GM12878 (cell line): ENCODE data around the gene KIF15. TPM values are rescaled to one million over a fixed set of nuclear protein-coding genes. Genes with fewer than 3 reads are reported as not detected.

Experiments
- ASH2L ChIP-seq: fragments of 300-600, 200-600 bp; sonication (generic); IDR thresholded peaks from 2 replicates; pipeline ENCODE4 v1.6.1; 2017; ENCODE audit warnings: low read depth, mild to moderate bottlenecking, borderline replicate concordance
- ATF7 ChIP-seq: fragments of 450-650 bp; IDR thresholded peaks from 2 replicates; pipeline ENCODE4 v1.6.1; 2016; ENCODE audit warnings: low read depth, mild to moderate bottlenecking
- BRCA1 ChIP-seq: IDR thresholded peaks from 2 replicates; pipeline ENCODE4 v1.6.1; 2011; ENCODE audit warnings: low read depth, low read length, improper control_type of control experiment
- CREM ChIP-seq: IDR thresholded peaks from 2 replicates; pipeline ENCODE4 v1.6.1; 2014; ENCODE audit warnings: antibody characterized with exemption, low read depth
- EED ChIP-seq: sonication (generic); IDR thresholded peaks from 2 replicates; pipeline ENCODE4 v1.6.1; 2016; ENCODE audit warnings: antibody characterized with exemption, low read depth
- HDAC6 ChIP-seq: fragments of 200-600 bp; sonication (generic); IDR thresholded peaks from one replicate; pipeline ENCODE4 v1.8.0; 2017; ENCODE audit warnings: antibody characterized with exemption; ENCODE audit not compliant: unreplicated experiment
- JUNB ChIP-seq: IDR thresholded peaks from 2 replicates; pipeline ENCODE4 v1.6.1; 2016; ENCODE audit warnings: antibody characterized with exemption, mild to moderate bottlenecking
- KDM1A ChIP-seq: fragments of 200-600 bp; sonication (generic); IDR thresholded peaks from 2 replicates; pipeline ENCODE4 v1.6.1; 2016; ENCODE audit warnings: borderline replicate concordance
- MEF2B ChIP-seq: fragments of 450-650 bp; IDR thresholded peaks from 2 replicates; pipeline ENCODE4 v1.6.1; 2018; ENCODE audit warnings: mild to moderate bottlenecking, moderate library complexity; ENCODE audit not compliant: partially characterized antibody, poor library complexity, severe bottlenecking
- MXI1 ChIP-seq: fragments of 150-350 bp; IDR thresholded peaks from 2 replicates; pipeline ENCODE4 v1.6.1; 2011; ENCODE audit warnings: low read depth, mild to moderate bottlenecking, inconsistent platforms, low read length, improper control_type of control experiment
- RBBP5 ChIP-seq: fragments of 200-600 bp; sonication (generic); conservative IDR thresholded peaks from 2 replicates; pipeline ENCODE4 v1.6.1; 2016
- SMARCA5 ChIP-seq: fragments of 450-650 bp; IDR thresholded peaks from 2 replicates; pipeline ENCODE4 v1.6.1; 2017; ENCODE audit warnings: mild to moderate bottlenecking
- SPI1 ChIP-seq: IDR thresholded peaks from 2 replicates; pipeline ENCODE4 v1.6.1; 2011; ENCODE audit warnings: low read depth, mild to moderate bottlenecking, low read length, moderate library complexity, borderline replicate concordance; ENCODE audit not compliant: insufficient read depth
- YBX1 ChIP-seq: fragments of 450-650 bp; IDR thresholded peaks from 2 replicates; pipeline ENCODE4 v1.6.1; 2016; ENCODE audit warnings: antibody characterized with exemption
- ZNF24 ChIP-seq: fragments of 450-650 bp; IDR thresholded peaks from 2 replicates; pipeline ENCODE4 v1.6.1; 2017; ENCODE audit warnings: antibody characterized with exemption, mild to moderate bottlenecking
- ZNF384 ChIP-seq: IDR thresholded peaks from 2 replicates; pipeline ENCODE4 v1.6.1; 2012; ENCODE audit warnings: low read depth, mild to moderate bottlenecking, low read length, improper control_type of control experiment, borderline replicate concordance
- polyA plus RNA-seq, 11 experiments: library from polyadenylated mRNA; depleted of rRNA in 4 of 11; unstranded in 6 of 11; stranded (reverse) in 5 of 11; fragments of >200 nt; fragmentation: Nextera tagmentation in 4 of 11; fragmentation: Illumina TruSeq in 1 of 11; extraction: Ambion mirVana in 4 of 11; extraction: Trizol in 1 of 11; gene quantifications; 1 replicate in 1 of 11; 2 replicates in 10 of 11; pipeline versions ENCODE4 v1.2.1 to v1.2.3, GENCODE V29; 2011 to 2016; ENCODE audit warnings: inconsistent platforms in 2 of 11, missing spikeins in 2 of 11, low read depth in 1 of 11
- total RNA-seq, 4 experiments: library from RNA; depleted of rRNA in 3 of 4; stranded (reverse); fragments of >200 nt in 3 of 4; fragmentation: Illumina TruSeq in 1 of 4; extraction: Trizol in 1 of 4; gene quantifications; 2 replicates each; pipeline versions ENCODE4 v1.2.1 to v1.2.3, GENCODE V29; 2013 to 2021
- TF ChIP-seq, protein P1 (sequence below): IDR thresholded peaks from 2 replicates; pipeline ENCODE4 v1.6.1; 2012; ENCODE audit warnings: low read length, inconsistent platforms
- TF ChIP-seq, protein P2 (sequence below): IDR thresholded peaks from 2 replicates; pipeline ENCODE4 v1.6.1; 2012; ENCODE audit warnings: low read depth, low read length, improper control_type of control experiment
- TF ChIP-seq, protein P3 (sequence below): IDR thresholded peaks from 2 replicates; pipeline ENCODE4 v1.6.1; 2011; ENCODE audit warnings: borderline replicate concordance, low read depth, mild to moderate bottlenecking, moderate library complexity, low read length; ENCODE audit not compliant: insufficient read depth, poor library complexity, severe bottlenecking
- TF ChIP-seq, protein P4 (sequence below): fragments of 450-650 bp; IDR thresholded peaks from 2 replicates; pipeline ENCODE4 v1.6.1; 2017; ENCODE audit warnings: mild to moderate bottlenecking, moderate library complexity
- TF ChIP-seq, protein P5 (sequence below): fragments of 450-650 bp; IDR thresholded peaks from 2 replicates; pipeline ENCODE4 v1.6.1; 2017; ENCODE audit warnings: mild to moderate bottlenecking, low read depth, inconsistent platforms; ENCODE audit not compliant: poor library complexity, severe bottlenecking

The KIF15 gene
- total and polyA plus RNA-seq, 10 of the 15 experiments (the other 5 are each of a cell fraction or from before 2014, with no cell fraction given) = 12.3 to 51.8 (median 26.0) TPM

DNA sequence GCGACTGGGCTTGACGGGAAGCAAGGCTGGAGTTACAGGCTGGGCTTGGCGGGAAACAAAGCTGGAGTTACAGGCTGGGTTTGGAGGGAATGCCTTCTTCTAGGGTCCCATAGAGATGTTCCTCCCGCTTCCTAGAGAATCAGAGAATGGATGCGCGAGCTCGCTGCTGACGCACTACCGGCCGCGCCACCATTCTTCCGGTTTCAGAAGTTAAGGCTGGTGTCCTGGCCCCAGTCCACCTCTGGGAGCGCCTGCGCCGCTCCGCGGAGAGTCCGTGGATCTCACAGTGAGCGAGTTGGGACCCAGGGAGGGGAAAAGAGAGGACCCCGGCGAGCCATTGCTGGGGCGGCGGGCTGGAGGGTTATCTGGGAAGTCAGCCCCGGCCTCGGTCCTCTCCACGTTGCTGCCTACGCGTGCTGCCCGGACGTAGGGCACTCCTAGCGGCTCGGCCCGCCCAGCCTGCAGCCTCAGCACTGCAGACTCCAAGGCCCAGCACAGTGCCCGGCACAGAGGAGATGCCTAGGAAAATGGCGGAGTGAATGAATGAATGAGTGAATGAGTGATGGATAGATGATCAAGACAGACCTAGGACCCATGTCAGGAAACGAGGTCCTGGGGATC lies 49.0 kb upstream of the KIF15 start, which contains the start of gene ZNF502 (continued):
- TF ChIP-seq, protein P1, sequence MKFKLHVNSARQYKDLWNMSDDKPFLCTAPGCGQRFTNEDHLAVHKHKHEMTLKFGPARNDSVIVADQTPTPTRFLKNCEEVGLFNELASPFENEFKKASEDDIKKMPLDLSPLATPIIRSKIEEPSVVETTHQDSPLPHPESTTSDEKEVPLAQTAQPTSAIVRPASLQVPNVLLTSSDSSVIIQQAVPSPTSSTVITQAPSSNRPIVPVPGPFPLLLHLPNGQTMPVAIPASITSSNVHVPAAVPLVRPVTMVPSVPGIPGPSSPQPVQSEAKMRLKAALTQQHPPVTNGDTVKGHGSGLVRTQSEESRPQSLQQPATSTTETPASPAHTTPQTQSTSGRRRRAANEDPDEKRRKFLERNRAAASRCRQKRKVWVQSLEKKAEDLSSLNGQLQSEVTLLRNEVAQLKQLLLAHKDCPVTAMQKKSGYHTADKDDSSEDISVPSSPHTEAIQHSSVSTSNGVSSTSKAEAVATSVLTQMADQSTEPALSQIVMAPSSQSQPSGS = no peak
- no peak for TF ChIP-seq MXI1
- TF ChIP-seq ZNF24 = peak; percentile 87
- TF ChIP-seq ASH2L = no peak
- TF ChIP-seq RBBP5 = no peak
- TF ChIP-seq, protein P2, sequence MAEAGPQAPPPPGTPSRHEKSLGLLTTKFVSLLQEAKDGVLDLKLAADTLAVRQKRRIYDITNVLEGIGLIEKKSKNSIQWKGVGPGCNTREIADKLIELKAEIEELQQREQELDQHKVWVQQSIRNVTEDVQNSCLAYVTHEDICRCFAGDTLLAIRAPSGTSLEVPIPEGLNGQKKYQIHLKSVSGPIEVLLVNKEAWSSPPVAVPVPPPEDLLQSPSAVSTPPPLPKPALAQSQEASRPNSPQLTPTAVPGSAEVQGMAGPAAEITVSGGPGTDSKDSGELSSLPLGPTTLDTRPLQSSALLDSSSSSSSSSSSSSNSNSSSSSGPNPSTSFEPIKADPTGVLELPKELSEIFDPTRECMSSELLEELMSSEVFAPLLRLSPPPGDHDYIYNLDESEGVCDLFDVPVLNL = no peak
- TF ChIP-seq ZNF384 = no peak
- TF ChIP-seq, protein P3, sequence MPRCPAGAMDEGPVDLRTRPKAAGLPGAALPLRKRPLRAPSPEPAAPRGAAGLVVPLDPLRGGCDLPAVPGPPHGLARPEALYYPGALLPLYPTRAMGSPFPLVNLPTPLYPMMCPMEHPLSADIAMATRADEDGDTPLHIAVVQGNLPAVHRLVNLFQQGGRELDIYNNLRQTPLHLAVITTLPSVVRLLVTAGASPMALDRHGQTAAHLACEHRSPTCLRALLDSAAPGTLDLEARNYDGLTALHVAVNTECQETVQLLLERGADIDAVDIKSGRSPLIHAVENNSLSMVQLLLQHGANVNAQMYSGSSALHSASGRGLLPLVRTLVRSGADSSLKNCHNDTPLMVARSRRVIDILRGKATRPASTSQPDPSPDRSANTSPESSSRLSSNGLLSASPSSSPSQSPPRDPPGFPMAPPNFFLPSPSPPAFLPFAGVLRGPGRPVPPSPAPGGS = no peak
- no peak for TF ChIP-seq SMARCA5
- no peak for TF ChIP-seq SPI1
- no peak for TF ChIP-seq ATF7
- no peak for TF ChIP-seq BRCA1
- TF ChIP-seq JUNB = no peak
- TF ChIP-seq KDM1A = no peak
- peak; percentile 97 for TF ChIP-seq CREM
- TF ChIP-seq, protein P4, sequence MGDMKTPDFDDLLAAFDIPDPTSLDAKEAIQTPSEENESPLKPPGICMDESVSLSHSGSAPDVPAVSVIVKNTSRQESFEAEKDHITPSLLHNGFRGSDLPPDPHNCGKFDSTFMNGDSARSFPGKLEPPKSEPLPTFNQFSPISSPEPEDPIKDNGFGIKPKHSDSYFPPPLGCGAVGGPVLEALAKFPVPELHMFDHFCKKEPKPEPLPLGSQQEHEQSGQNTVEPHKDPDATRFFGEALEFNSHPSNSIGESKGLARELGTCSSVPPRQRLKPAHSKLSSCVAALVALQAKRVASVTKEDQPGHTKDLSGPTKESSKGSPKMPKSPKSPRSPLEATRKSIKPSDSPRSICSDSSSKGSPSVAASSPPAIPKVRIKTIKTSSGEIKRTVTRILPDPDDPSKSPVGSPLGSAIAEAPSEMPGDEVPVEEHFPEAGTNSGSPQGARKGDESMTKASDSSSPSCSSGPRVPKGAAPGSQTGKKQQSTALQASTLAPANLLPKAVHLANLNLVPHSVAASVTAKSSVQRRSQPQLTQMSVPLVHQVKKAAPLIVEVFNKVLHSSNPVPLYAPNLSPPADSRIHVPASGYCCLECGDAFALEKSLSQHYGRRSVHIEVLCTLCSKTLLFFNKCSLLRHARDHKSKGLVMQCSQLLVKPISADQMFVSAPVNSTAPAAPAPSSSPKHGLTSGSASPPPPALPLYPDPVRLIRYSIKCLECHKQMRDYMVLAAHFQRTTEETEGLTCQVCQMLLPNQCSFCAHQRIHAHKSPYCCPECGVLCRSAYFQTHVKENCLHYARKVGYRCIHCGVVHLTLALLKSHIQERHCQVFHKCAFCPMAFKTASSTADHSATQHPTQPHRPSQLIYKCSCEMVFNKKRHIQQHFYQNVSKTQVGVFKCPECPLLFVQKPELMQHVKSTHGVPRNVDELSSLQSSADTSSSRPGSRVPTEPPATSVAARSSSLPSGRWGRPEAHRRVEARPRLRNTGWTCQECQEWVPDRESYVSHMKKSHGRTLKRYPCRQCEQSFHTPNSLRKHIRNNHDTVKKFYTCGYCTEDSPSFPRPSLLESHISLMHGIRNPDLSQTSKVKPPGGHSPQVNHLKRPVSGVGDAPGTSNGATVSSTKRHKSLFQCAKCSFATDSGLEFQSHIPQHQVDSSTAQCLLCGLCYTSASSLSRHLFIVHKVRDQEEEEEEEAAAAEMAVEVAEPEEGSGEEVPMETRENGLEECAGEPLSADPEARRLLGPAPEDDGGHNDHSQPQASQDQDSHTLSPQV = no peak
- TF ChIP-seq MEF2B = no peak
- TF ChIP-seq YBX1 = no peak
- no peak for TF ChIP-seq HDAC6
- TF ChIP-seq, protein P5, sequence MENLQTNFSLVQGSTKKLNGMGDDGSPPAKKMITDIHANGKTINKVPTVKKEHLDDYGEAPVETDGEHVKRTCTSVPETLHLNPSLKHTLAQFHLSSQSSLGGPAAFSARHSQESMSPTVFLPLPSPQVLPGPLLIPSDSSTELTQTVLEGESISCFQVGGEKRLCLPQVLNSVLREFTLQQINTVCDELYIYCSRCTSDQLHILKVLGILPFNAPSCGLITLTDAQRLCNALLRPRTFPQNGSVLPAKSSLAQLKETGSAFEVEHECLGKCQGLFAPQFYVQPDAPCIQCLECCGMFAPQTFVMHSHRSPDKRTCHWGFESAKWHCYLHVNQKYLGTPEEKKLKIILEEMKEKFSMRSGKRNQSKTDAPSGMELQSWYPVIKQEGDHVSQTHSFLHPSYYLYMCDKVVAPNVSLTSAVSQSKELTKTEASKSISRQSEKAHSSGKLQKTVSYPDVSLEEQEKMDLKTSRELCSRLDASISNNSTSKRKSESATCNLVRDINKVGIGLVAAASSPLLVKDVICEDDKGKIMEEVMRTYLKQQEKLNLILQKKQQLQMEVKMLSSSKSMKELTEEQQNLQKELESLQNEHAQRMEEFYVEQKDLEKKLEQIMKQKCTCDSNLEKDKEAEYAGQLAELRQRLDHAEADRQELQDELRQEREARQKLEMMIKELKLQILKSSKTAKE = no peak
- no peak for TF ChIP-seq EED
